Measurements from ENCODE around the gene AP3B1. TPM values are rescaled to one million over a fixed set of nuclear protein-coding genes. Genes with fewer than 3 reads are reported as not detected.

The AP3B1 gene
- total RNA-seq, 3 donors from 2014 or later: 48.0 to 63.5 (median 48.2) TPM

DNA sequence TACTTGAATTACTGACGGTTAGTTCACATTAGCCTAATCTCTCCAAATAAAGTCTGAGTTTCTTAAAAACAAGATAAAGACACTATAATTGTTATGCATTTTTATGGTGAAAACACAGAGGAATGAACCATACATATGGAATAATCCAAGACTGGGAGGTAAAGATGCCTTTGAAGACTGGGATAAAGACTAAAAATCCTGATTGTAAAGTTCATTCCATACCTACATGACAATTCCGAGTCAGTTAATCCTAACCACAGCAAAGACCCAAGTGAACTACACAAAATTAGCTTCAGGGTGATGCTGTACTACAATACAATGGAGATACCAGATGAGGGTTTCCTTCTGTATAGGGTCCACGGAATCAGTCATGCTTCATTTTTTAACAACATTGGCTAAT lies 6.3 kb downstream of the AP3B1 start:
- intact Hi-C loops (cut with DNase I; ENCODE audit: low total_unique reads): no loop called here
- H3K4me3 ChIP-seq: no peak overlapping the region
- H3K36me3 ChIP-seq: no peaks in the 10 kb centered on the region
- no peaks in the 10 kb centered on the region for H3K4me1 ChIP-seq
- no peak for DNase-seq (ENCODE audit: low spot score in 2 of 2)
- H3K27me3 ChIP-seq: no peaks in the 10 kb centered on the region
- H3K27ac ChIP-seq: no peak overlapping the region
- H3K9me3 ChIP-seq: no peaks in the 10 kb centered on the region
- TF ChIP-seq, protein P1, sequence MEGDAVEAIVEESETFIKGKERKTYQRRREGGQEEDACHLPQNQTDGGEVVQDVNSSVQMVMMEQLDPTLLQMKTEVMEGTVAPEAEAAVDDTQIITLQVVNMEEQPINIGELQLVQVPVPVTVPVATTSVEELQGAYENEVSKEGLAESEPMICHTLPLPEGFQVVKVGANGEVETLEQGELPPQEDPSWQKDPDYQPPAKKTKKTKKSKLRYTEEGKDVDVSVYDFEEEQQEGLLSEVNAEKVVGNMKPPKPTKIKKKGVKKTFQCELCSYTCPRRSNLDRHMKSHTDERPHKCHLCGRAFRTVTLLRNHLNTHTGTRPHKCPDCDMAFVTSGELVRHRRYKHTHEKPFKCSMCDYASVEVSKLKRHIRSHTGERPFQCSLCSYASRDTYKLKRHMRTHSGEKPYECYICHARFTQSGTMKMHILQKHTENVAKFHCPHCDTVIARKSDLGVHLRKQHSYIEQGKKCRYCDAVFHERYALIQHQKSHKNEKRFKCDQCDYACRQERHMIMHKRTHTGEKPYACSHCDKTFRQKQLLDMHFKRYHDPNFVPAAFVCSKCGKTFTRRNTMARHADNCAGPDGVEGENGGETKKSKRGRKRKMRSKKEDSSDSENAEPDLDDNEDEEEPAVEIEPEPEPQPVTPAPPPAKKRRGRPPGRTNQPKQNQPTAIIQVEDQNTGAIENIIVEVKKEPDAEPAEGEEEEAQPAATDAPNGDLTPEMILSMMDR (IDR thresholded peaks at IDR 0.05): no peak
- TF ChIP-seq POLR2A (IDR thresholded peaks at IDR 0.05): no peak
- TF ChIP-seq POLR2AphosphoS5 (IDR thresholded peaks at IDR 0.05): no peak

DNA sequence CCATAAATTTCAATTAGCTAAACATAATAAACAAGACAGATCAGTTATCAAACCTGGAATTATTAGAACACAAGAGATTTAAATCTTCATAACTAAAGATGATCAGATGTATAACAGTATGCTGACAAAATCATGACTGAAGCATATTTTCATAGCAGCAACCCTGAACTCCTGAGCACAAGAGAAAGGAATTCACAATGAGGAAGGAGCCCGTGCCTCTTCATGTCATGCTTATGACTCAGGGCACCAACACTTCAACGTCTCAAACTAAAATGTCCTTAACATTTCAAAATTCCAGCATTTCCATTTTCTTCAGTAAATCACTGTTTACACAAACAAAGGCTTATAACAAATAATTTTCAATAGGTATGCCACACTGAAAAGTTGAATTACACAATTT lies 6.7 kb downstream of the AP3B1 start:
- Histone ChIP-seq H3K27me3 (no peaks in the 10 kb centered on the region), H3K9me3 (no peaks in the 10 kb centered on the region), H3K4me3 (no peak overlapping the region), H3K4me1 (no peaks in the 10 kb centered on the region), H3K36me3 (no peaks in the 10 kb centered on the region), H3K27ac (no peak overlapping the region)
- TF ChIP-seq, protein P1 (IDR thresholded peaks at IDR 0.05): no peak
- no peak for TF ChIP-seq POLR2AphosphoS5 (IDR thresholded peaks at IDR 0.05)
- TF ChIP-seq POLR2A (IDR thresholded peaks at IDR 0.05): no peak
- intact Hi-C loops (cut with DNase I; ENCODE audit: low total_unique reads): no loop called here
- DNase-seq (ENCODE audit: low spot score in 2 of 2): no peak

GRCh38 chr5:78287169-78287568 lies 7.3 kb downstream of the AP3B1 start:
- no peaks in the 10 kb centered on the region for H3K36me3 ChIP-seq
- H3K9me3 ChIP-seq: no peaks in the 10 kb centered on the region
- H3K4me3 ChIP-seq: no peak overlapping the region
- TF ChIP-seq POLR2A (IDR thresholded peaks at IDR 0.05): no peak
- TF ChIP-seq, protein P1 (IDR thresholded peaks at IDR 0.05): no peak
- TF ChIP-seq POLR2AphosphoS5 (IDR thresholded peaks at IDR 0.05): no peak
- intact Hi-C loops (cut with DNase I; ENCODE audit: low total_unique reads): no loop called here
- DNase-seq (ENCODE audit: low spot score in 2 of 2): no peak
- no peaks in the 10 kb centered on the region for H3K4me1 ChIP-seq
- no peak overlapping the region for H3K27ac ChIP-seq
- H3K27me3 ChIP-seq: no peaks in the 10 kb centered on the region

GRCh38 chr5:78286290-78286689 lies 8.2 kb downstream of the AP3B1 start:
- Histone ChIP-seq H3K27me3 (no peaks in the 10 kb centered on the region), H3K9me3 (no peaks in the 10 kb centered on the region), H3K36me3 (no peaks in the 10 kb centered on the region), H3K27ac (no peak overlapping the region), H3K4me3 (no peak overlapping the region), H3K4me1 (no peaks in the 10 kb centered on the region)
- intact Hi-C loops (cut with DNase I; ENCODE audit: low total_unique reads): no loop called here
- TF ChIP-seq POLR2A (IDR thresholded peaks at IDR 0.05) (no peak), POLR2AphosphoS5 (IDR thresholded peaks at IDR 0.05) (no peak)
- TF ChIP-seq, protein P1 (IDR thresholded peaks at IDR 0.05): no peak
- DNase-seq (ENCODE audit: low spot score in 2 of 2): no peak

DNA sequence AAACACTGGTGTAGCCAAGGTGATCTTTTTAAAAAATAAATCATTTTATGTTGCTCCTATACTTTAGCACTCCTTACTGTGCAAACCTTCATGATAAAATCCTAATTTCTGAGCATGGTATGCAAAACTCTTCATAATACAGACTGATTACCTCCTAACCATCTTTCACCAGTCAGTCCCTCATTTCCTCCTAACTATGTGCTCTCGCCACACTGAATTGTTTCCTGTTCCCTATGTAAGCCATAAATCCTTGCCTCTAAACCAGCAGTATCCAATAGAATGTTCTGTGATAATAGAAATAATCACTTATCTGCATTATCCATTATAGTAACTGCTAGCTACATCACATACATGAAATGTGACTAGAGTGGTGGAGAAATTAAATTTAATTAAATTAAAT lies 10.7 kb downstream of the AP3B1 start:
- Histone ChIP-seq H3K9me3 (no peaks in the 10 kb centered on the region), H3K4me1 (no peaks in the 10 kb centered on the region), H3K4me3 (no peak overlapping the region), H3K27ac (no peak overlapping the region), H3K36me3 (no peaks in the 10 kb centered on the region), H3K27me3 (no peaks in the 10 kb centered on the region)
- no peak for DNase-seq (ENCODE audit: low spot score in 2 of 2)
- intact Hi-C loops (cut with DNase I; ENCODE audit: low total_unique reads): no loop called here
- TF ChIP-seq POLR2A (IDR thresholded peaks at IDR 0.05): no peak
- TF ChIP-seq, protein P1 (IDR thresholded peaks at IDR 0.05): no peak
- TF ChIP-seq POLR2AphosphoS5 (IDR thresholded peaks at IDR 0.05): no peak
